ENCODE measurements around the gene CFAP68. TPM values are rescaled to one million over a fixed set of nuclear protein-coding genes. Genes with fewer than 3 reads are reported as not detected.
A peak's percentile ranks its signal among the peaks of the same experiment; 100 is the strongest.

Gene CFAP68
- total and polyA plus RNA-seq, 2 of the 4 experiments (the other 2 are of a cell fraction) = 10.2 to 17.0 TPM

DNA sequence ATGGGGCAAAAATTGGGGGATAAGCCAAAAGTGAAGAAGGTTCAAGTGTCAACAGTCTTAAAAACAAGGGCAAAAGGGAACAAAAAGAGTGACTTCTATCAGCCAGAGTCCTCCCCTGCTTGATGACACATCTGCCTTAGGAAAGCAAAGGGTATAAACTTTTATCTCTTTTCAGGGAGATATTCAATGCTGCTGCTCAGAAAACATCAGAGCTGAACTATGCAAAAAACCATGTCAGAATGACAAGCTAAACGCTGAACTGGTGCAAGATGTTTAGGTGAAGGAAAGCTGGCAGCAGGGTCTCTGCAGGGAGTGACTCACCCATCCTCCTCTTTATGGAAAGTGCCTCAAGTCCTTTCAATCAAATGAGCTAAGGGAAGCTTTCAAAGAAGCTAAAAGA, 32.7 kb upstream of the CFAP68 start:
- Histone ChIP-seq H4K20me1 (ENCODE audit: insufficient read depth, low read length) (no peaks in the 10 kb centered on the region), H3K36me3 (ENCODE audit: control insufficient read depth, insufficient read depth, low read length) (peaks cover 4% of the 10 kb centered on the region), H3K14ac (replicated peaks; ENCODE audit: low read depth, low read length) (no peak overlapping the region), H4K91ac (ENCODE audit: insufficient read depth, low read depth, low read length) (no peak overlapping the region), H3K9ac (ENCODE audit: low read depth, low read length) (no peak overlapping the region), H3K4me1 (ENCODE audit: control insufficient read depth, insufficient read depth, low read length) (peaks cover 7% of the 10 kb centered on the region), H2AK9ac (replicated peaks; ENCODE audit: low read depth, low read length, poor library complexity) (no peak overlapping the region), H3K4me3 (ENCODE audit: insufficient read depth, low read depth, low read length) (no peak overlapping the region), H3K18ac (ENCODE audit: low read depth, low read length) (no peak overlapping the region; the same call in 1 of the 2 replicates), H4K5ac (ENCODE audit: low read depth, low read length) (no peak overlapping the region), H3K4me2 (ENCODE audit: low read depth, low read length) (peak overlapping the region; percentile 60; the same call in 1 of the 2 replicates), H3K4ac (ENCODE audit: low read depth, low read length) (no peak overlapping the region), H3K79me1 (ENCODE audit: low read depth in 1 of 2, low read length in 2 of 2) (no peaks in the 10 kb centered on the region; a peak in 1 of 4 replicates), H2BK15ac (ENCODE audit: low read depth, low read length) (no peak overlapping the region), H2AFZ (replicated peaks; ENCODE audit: low read length, poor library complexity) (no peak overlapping the region), H3K56ac (ENCODE audit: extremely low read depth, insufficient read depth, low read length) (no peak overlapping the region), H3K9me1 (ENCODE audit: insufficient read depth, low read length) (peaks cover 3% of the 10 kb centered on the region; the same call in 1 of the 2 replicates), H2BK20ac (ENCODE audit: low read depth, low read length) (no peak overlapping the region), H3K27ac (ENCODE audit: insufficient read depth, low read length) (no peak overlapping the region), H2BK120ac (ENCODE audit: low read depth, low read length) (no peak overlapping the region), H2BK5ac (ENCODE audit: low read depth, low read length, poor library complexity, severe bottlenecking) (peak overlapping the region; percentile 85), H4K8ac (ENCODE audit: low read depth in 2 of 2, low read length in 2 of 2) (peak overlapping the region in 1 of 2 experiments; percentile 13; a peak in 1 of 4 replicates), H3K27me3 (ENCODE audit: control insufficient read depth, insufficient read depth, low read length) (no peaks in the 10 kb centered on the region), H2AK5ac (ENCODE audit: low read depth, low read length) (no peak overlapping the region), H3K23ac (ENCODE audit: low read depth, low read length) (no peak overlapping the region), H3K9me3 (ENCODE audit: control insufficient read depth, insufficient read depth, low read length) (no peaks in the 10 kb centered on the region)
- dilution Hi-C loops (cut with HindIII; ENCODE audit: low sequenced_read_pairs, unreplicated experiment) (no loop called here), in situ Hi-C loops (cut with MboI; ENCODE audit: low sequenced_read_pairs) (no loop called here), intact Hi-C loops (cut with micrococcal nuclease) (no loop called here)
- no TSS peak for BruUV-seq (replicated peaks)
- ChIA-PET CTCF (interaction anchor here (0.7 to 1.1 kb wide), 4 partner anchors 12 to 112 kb away, joined by 3 to 4 read pairs (median 3); no protein-coding TSS in a partner anchor), POLR2A (ENCODE audit: unreplicated experiment) (interaction anchor here (0.7 kb wide), 1 partner anchor 274 kb away, joined by 3 read pairs; no protein-coding TSS in a partner anchor)
- TF ChIP-seq MAZ (IDR thresholded peaks at IDR 0.05; ENCODE audit: borderline replicate concordance, low read depth, low read length) (no peak), CEBPB (IDR thresholded peaks at IDR 0.05; ENCODE audit: low read depth, low read length) (peak; percentile 31; the same call in 1 of the 2 replicates), NFE2L2 (IDR thresholded peaks at IDR 0.05; ENCODE audit: low read depth, low read length) (peak; percentile 82), FOS (IDR thresholded peaks at IDR 0.05; ENCODE audit: low read depth, low read length) (peak; percentile 75), CHD1 (IDR thresholded peaks at IDR 0.05; ENCODE audit: low read depth, low read length) (no peak), MAFK (IDR thresholded peaks at IDR 0.05; ENCODE audit: low read depth, low read length) (peak; percentile 30; the same call in 1 of the 2 replicates)
- ATAC-seq (ENCODE audit: low read depth) (peak; percentile 85), DNase-seq (peak; percentile 92)
- WGBS, 2 experiments (ENCODE audit: extremely low coverage in 2 of 2, insufficient read length in 1 of 2) = no CpG with 5 or more reads among the region's 1 CpG

Data from IMR-90 (cell line).